IMR-90 (cell line): ENCODE data around the gene FGD3.

Experiments
- BHLHE40 ChIP-seq: fragments of 150-350 bp; IDR thresholded peaks from 2 replicates; pipeline ENCODE4 v1.6.1; 2016; ENCODE audit warnings: mild to moderate bottlenecking, low read depth, low read length
- MXI1 ChIP-seq: IDR thresholded peaks from 2 replicates; pipeline ENCODE4 v1.6.1; 2012; ENCODE audit warnings: low read depth, mild to moderate bottlenecking, low read length, moderate library complexity, borderline replicate concordance

- no peak for TF ChIP-seq MXI1
- no peak for TF ChIP-seq BHLHE40
Observed at GRCh38 chr9:93010704-93011103, 63.4 kb downstream of the FGD3 start.
